IMR-90 (cell line): ENCODE results near the gene NKAIN2. TPM values are rescaled to one million over a fixed set of nuclear protein-coding genes. Genes with fewer than 3 reads are reported as not detected.

ENCODE experiments used
- ATAC-seq: fragments of 200-7000 bp; cut with Tn5 transposase; 2 replicates; pipeline ENCODE4 v1.9.1; 2020; ENCODE audit warnings: low read depth, mild to moderate bottlenecking, moderate library complexity
- BruUV-seq: library from RNA; stranded (reverse); fragments of 400-500 nt; replicated peaks from 2 replicates; lab custom pipeline; 2021; lab: Mats Ljungman, UMichigan
- CTCF ChIA-PET: fragments of 300-600 bp; formaldehyde crosslinking; extraction: SDS; loops from one replicate; lab custom pipeline; 2021; ENCODE audit warnings: antibody characterized with exemption; lab: Yijun Ruan, JAX
- POLR2A ChIA-PET: fragments of 300-600 bp; sonication (Branson Sonifier 250); formaldehyde crosslinking; loops from one replicate; lab custom pipeline; 2022; ENCODE audit warnings: antibody characterized with exemption; ENCODE audit not compliant: unreplicated experiment; lab: Charles Lee
- DNase-seq: peaks from one replicate; pipeline ENCODE4 v3.0.0; 2013
- H2AFZ ChIP-seq: replicated peaks from 2 replicates; pipeline ENCODE3; 2013; ENCODE audit warnings: low read length, mild to moderate bottlenecking; ENCODE audit not compliant: poor library complexity
- H2AK5ac ChIP-seq: 2 replicates; pipeline ENCODE4 v1.6.1; 2013; ENCODE audit warnings: low read depth, low read length, inconsistent platforms
- H2AK9ac ChIP-seq: replicated peaks from 2 replicates; pipeline ENCODE3; 2013; ENCODE audit warnings: mild to moderate bottlenecking, low read depth, low read length, moderate library complexity; ENCODE audit not compliant: poor library complexity
- H2BK120ac ChIP-seq: 2 replicates; pipeline ENCODE4 v1.6.1; 2013; ENCODE audit warnings: low read depth, low read length, inconsistent platforms
- H2BK15ac ChIP-seq: 3 replicates; pipeline ENCODE4 v1.6.1; 2013; ENCODE audit warnings: low read depth, low read length, inconsistent platforms
- H2BK20ac ChIP-seq: 2 replicates; pipeline ENCODE4 v1.6.1; 2013; ENCODE audit warnings: low read depth, mild to moderate bottlenecking, inconsistent platforms, low read length, moderate library complexity
- H2BK5ac ChIP-seq: 2 replicates; pipeline ENCODE4 v1.6.1; 2013; ENCODE audit warnings: mild to moderate bottlenecking, low read depth, low read length, inconsistent platforms; ENCODE audit not compliant: poor library complexity, severe bottlenecking
- H3K14ac ChIP-seq: replicated peaks from 2 replicates; pipeline ENCODE4 v1.6.1; 2013; ENCODE audit warnings: low read depth, low read length, inconsistent platforms
- H3K18ac ChIP-seq: 2 replicates; pipeline ENCODE4 v1.6.1; 2013; ENCODE audit warnings: low read depth, low read length, control low read depth
- H3K23ac ChIP-seq: 2 replicates; pipeline ENCODE4 v1.6.1; 2013; ENCODE audit warnings: low read depth, low read length, inconsistent platforms
- H3K27ac ChIP-seq: 2 replicates; pipeline ENCODE4 v1.5.1; 2013; ENCODE audit warnings: mild to moderate bottlenecking, control low read depth, low read length; ENCODE audit not compliant: insufficient read depth
- H3K27me3 ChIP-seq: 2 replicates; pipeline ENCODE4 v1.6.1; 2013; ENCODE audit warnings: low read length; ENCODE audit not compliant: control insufficient read depth, insufficient read depth
- H3K36me3 ChIP-seq: 2 replicates; pipeline ENCODE4 v1.6.1; 2013; ENCODE audit warnings: low read length, mixed read lengths; ENCODE audit not compliant: control insufficient read depth, insufficient read depth
- H3K4ac ChIP-seq: 2 replicates; pipeline ENCODE4 v1.6.1; 2013; ENCODE audit warnings: low read depth, low read length, inconsistent platforms
- H3K4me1 ChIP-seq: 2 replicates; pipeline ENCODE4 v1.6.1; 2013; ENCODE audit warnings: low read length, mixed read lengths; ENCODE audit not compliant: control insufficient read depth, insufficient read depth
- H3K4me2 ChIP-seq: 2 replicates; pipeline ENCODE4 v1.6.1; 2013; ENCODE audit warnings: low read depth, mild to moderate bottlenecking, control low read depth, low read length, moderate library complexity
- H3K4me3 ChIP-seq: 2 replicates; pipeline ENCODE4 v1.5.1; 2013; ENCODE audit warnings: low read depth, mild to moderate bottlenecking, control low read depth, low read length, moderate library complexity; ENCODE audit not compliant: insufficient read depth
- H3K56ac ChIP-seq: 2 replicates; pipeline ENCODE4 v1.6.1; 2013; ENCODE audit warnings: low read length, inconsistent platforms; ENCODE audit not compliant: insufficient read depth; ENCODE audit errors: extremely low read depth
- H3K79me1 ChIP-seq, 2 experiments: 2 replicates each; pipeline ENCODE4 v1.6.1; 2013; ENCODE audit warnings: low read length in 2 of 2, inconsistent platforms in 1 of 2, low read depth in 1 of 2
- H3K9ac ChIP-seq: 2 replicates; pipeline ENCODE4 v1.6.1; 2013; ENCODE audit warnings: low read depth, low read length, control low read depth
- H3K9me1 ChIP-seq: 2 replicates; pipeline ENCODE4 v1.6.1; 2013; ENCODE audit warnings: low read length, inconsistent platforms; ENCODE audit not compliant: insufficient read depth
- H3K9me3 ChIP-seq: 2 replicates; pipeline ENCODE4 v1.6.1; 2013; ENCODE audit warnings: low read length; ENCODE audit not compliant: control insufficient read depth, insufficient read depth
- H4K20me1 ChIP-seq: 2 replicates; pipeline ENCODE4 v1.6.1; 2013; ENCODE audit warnings: low read length, inconsistent platforms; ENCODE audit not compliant: insufficient read depth
- H4K5ac ChIP-seq: 2 replicates; pipeline ENCODE4 v1.6.1; 2013; ENCODE audit warnings: mild to moderate bottlenecking, low read depth, low read length, control low read depth
- H4K8ac ChIP-seq, 2 experiments: 2 replicates each; pipeline ENCODE4 v1.6.1; 2013; ENCODE audit warnings: low read depth in 2 of 2, low read length in 2 of 2, control low read depth in 1 of 2, inconsistent platforms in 1 of 2
- H4K91ac ChIP-seq: 2 replicates; pipeline ENCODE4 v1.6.1; 2013; ENCODE audit warnings: low read depth, low read length, inconsistent platforms; ENCODE audit not compliant: insufficient read depth
- CEBPB ChIP-seq: IDR thresholded peaks from 2 replicates; pipeline ENCODE4 v1.6.1; 2012; ENCODE audit warnings: low read depth, low read length, improper control_type of control experiment
- ELK1 ChIP-seq: fragments of 150-350 bp; IDR thresholded peaks from 2 replicates; pipeline ENCODE4 v1.6.1; 2016; ENCODE audit warnings: low read depth, mild to moderate bottlenecking, low read length, moderate library complexity, borderline replicate concordance
- NFE2L2 ChIP-seq: fragments of 150-350 bp; IDR thresholded peaks from 2 replicates; pipeline ENCODE4 v1.6.1; 2016; ENCODE audit warnings: low read depth, mild to moderate bottlenecking, low read length
- RAD21 ChIP-seq: IDR thresholded peaks from 2 replicates; pipeline ENCODE4 v1.6.1; 2012; ENCODE audit warnings: low read length, improper control_type of control experiment
- WGBS, 2 experiments: methylation state at CpG; one replicate each; pipeline versions ENCODE4 v1.1.5 to v1.1.7; 2013; ENCODE audit warnings: missing lambda C conversion rate in 2 of 2; ENCODE audit not compliant: insufficient read length in 1 of 2; ENCODE audit errors: extremely low coverage in 2 of 2; 5-methylcytosine and 5-hydroxymethylcytosine counted together
- dilution Hi-C: fragments of 300-500 bp; cut with HindIII; formaldehyde crosslinking; loops from one replicate; pipeline ENCODE4 v1.14.3; 2018; ENCODE audit warnings: low sequenced_read_pairs; ENCODE audit not compliant: unreplicated experiment
- in situ Hi-C: fragments of 300-500 bp; cut with MboI; formaldehyde crosslinking; loops from 3 replicates; pipeline ENCODE4 v1.14.3; 2019; ENCODE audit warnings: low sequenced_read_pairs, inconsistent platforms, mixed read lengths
- intact Hi-C: fragments of 100-400 bp; cut with micrococcal nuclease; formaldehyde crosslinking; loops from 2 replicates; pipeline ENCODE4 v1.10.0; 2022
- polyA plus RNA-seq, 3 experiments: library from polyadenylated mRNA; depleted of rRNA; stranded (reverse); fragments of >200 nt; gene quantifications; 2 replicates each; pipeline ENCODE4 v1.2.3, GENCODE V29; 2012; ENCODE audit warnings: low replicate concordance in 1 of 3
- total RNA-seq: library from RNA; depleted of rRNA; stranded (reverse); fragments of >200 nt; gene quantifications from 2 replicates; pipeline ENCODE4 v1.2.3, GENCODE V29; 2012

The NKAIN2 gene
- total and polyA plus RNA-seq, 2 of the 4 experiments (the other 2 are of a cell fraction) = not detected

GRCh38 chr6:124792386-124792785, 988.7 kb downstream of the NKAIN2 start:
- no peak overlapping the region for H3K4ac ChIP-seq
- no peak overlapping the region for H4K5ac ChIP-seq
- no peak overlapping the region for H3K9ac ChIP-seq
- no peaks in the 10 kb centered on the region for H4K20me1 ChIP-seq
- H3K23ac ChIP-seq = no peak overlapping the region
- 63% methylated on average over 2 of the region's 2 CpGs; no CpG with 5 or more reads in 1 of the 2 experiments for WGBS, 2 experiments
- no peak overlapping the region for H3K27ac ChIP-seq
- no peak overlapping the region for H4K91ac ChIP-seq
- no peak overlapping the region for H3K4me3 ChIP-seq
- no peaks in the 10 kb centered on the region for H3K9me1 ChIP-seq
- in situ Hi-C loops = no loop called here
- no peak for DNase-seq
- TF ChIP-seq ELK1 (no peak), NFE2L2 (no peak), RAD21 (no peak), CEBPB (no peak)
- H2AK5ac ChIP-seq = no peak overlapping the region
- no TSS peak for BruUV-seq
- no peak overlapping the region for H2AK9ac ChIP-seq
- no peaks in the 10 kb centered on the region for H3K9me3 ChIP-seq
- H3K36me3 ChIP-seq = no peaks in the 10 kb centered on the region
- H3K14ac ChIP-seq = no peak overlapping the region
- intact Hi-C loops = no loop called here
- dilution Hi-C loops = no loop called here
- H2AFZ ChIP-seq = no peak overlapping the region
- POLR2A ChIA-PET = no interaction called here
- no peak for ATAC-seq
- no peak overlapping the region for H2BK120ac ChIP-seq
- H2BK15ac ChIP-seq = no peak overlapping the region
- H3K18ac ChIP-seq = no peak overlapping the region
- H3K27me3 ChIP-seq = no peaks in the 10 kb centered on the region
- no peak overlapping the region for H2BK20ac ChIP-seq
- H2BK5ac ChIP-seq = no peak overlapping the region
- H3K4me1 ChIP-seq = no peaks in the 10 kb centered on the region
- H3K56ac ChIP-seq = no peak overlapping the region
- no peaks in the 10 kb centered on the region for H3K79me1 ChIP-seq
- no peak overlapping the region for H4K8ac ChIP-seq
- CTCF ChIA-PET = interaction anchor here (0.6 kb wide), 1 partner anchor 964 kb away, joined by 3 read pairs; no protein-coding TSS in a partner anchor
- H3K4me2 ChIP-seq = no peak overlapping the region
